D341Med (cell line): ENCODE data around the gene NOM1.
"Not testable (repeated sequence)": the region's sequence is repeated elsewhere in the genome, so short reads cannot be mapped to it uniquely, and the experiment has no call there.

ENCODE experiments used
- DNase-seq: peaks from one replicate; pipeline ENCODE4 v3.0.0; 2012; ENCODE audit warnings: low spot score

Gene NOM1

DNA sequence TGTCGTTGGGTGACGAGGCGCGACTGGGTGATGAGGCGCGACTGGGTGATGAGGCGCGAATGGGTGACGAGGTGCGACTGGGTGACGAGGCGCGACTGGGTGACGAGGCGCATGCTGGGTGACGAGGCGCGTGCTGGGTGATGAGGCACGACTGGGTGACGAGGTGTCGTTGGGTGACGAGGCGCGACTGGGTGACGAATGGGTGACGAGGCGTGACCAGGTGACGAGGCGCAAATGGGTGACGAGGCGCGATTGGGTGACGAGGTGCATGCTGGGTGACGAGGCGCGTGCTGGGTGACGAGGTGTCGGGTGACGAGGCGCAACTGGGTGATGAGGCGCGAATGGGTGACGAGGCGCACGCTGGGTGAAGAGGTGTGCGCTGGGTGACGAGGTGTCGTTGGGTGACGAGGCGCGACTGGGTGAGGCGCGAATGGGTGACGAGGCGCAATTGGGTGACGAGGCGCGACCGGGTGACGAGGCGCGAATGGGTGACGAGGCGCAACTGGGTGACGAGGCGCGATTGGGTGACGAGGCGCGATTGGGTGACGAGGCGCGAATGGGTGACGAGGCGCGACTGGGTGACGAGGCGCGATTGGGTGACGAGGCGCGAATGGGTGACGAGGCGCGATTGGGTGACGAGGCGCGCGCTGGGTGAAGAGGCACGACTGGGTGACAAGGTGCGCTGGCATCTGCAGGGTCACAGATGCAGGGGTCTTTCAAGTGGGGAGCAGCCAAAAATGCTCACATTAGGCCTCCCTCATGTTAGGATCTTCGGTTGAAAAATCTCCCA, 7.9 kb upstream of the NOM1 start:
- DNase-seq: no peak

DNA sequence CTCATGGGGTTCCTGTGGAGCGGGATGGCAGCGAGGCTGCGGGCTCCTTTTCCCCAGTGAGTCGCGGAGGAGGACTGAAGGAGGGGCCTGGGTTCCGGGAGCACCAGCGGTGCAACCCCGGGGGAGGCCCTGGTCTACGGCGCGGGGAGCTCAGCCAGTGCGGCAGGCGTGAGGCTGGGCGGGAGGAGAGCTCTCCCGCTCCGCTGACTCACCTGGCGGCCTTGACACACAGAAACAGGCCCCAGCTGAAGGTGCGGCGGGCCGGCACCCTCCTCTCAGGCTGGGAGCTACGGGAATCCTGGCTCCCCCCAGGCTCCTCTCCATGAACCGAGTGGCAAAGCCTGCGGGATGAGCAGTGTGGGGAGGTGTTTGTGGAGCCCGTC, 6.8 kb upstream of the NOM1 start:
- DNase-seq: no peak

DNA sequence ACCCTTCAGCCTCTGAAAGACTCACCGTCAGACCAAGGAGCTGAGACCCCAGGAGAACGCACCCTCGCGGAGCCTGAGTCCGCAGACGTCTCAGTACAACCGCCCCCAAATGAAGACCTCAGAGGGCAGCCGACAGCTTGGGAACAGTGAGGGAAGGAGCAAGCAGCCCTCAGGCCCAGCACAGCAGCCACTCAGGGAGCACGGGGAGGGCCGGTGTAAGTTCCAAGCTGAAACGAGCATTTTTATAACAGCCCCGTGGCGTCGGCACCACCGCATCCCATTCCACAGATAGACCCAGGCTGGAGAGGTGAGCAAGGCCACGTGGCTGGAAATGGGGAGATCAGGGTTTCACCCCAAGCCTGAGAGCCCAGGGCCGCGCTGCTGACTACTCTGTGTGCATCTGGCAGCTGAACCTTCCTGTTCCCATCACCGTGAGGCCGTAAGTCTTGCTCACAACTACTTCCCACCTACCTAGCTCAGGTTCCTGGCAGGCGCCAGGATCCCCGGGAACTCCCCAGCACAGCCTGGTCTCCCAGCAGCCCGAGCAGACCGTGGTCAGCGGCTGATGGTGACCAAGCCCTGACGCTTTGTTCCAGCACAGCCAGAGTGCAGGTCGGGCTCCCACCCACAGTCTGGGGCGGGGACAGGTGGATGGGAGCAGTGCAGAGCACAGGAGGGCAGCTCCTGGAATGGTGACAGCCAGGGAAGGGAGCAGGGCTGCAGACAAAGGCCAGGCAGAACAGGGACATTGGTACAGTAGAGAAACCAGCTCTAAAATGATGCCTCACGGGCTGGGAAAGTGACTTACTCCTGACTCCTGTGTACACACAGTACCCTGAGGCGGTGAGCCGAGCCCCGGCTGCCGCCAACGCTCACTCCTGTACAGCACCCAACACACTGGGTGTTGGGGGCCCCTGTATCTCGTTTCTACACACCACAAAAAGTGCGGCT, 6.1 kb upstream of the NOM1 start:
- DNase-seq: no peak

DNA sequence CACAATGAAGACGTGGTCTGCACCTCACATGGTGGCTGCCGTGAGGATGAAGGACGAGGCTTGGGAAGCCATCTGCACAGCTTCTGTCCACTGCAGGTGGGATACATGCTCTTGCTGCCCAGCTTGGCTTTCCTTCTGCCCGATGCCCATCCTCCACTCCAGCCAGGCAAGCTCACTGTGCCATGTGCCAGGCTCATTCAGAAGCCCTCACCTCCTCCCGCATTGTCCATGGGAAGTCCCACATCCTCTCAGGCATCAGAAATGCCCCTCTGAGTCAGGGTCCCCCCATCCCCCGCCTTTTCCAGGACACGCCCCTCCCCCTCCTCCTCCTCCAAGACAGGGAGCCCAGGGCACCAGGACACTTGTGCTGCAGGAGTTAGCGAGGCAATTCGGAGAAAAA, 4.6 kb upstream of the NOM1 start:
- DNase-seq: no peak

DNA sequence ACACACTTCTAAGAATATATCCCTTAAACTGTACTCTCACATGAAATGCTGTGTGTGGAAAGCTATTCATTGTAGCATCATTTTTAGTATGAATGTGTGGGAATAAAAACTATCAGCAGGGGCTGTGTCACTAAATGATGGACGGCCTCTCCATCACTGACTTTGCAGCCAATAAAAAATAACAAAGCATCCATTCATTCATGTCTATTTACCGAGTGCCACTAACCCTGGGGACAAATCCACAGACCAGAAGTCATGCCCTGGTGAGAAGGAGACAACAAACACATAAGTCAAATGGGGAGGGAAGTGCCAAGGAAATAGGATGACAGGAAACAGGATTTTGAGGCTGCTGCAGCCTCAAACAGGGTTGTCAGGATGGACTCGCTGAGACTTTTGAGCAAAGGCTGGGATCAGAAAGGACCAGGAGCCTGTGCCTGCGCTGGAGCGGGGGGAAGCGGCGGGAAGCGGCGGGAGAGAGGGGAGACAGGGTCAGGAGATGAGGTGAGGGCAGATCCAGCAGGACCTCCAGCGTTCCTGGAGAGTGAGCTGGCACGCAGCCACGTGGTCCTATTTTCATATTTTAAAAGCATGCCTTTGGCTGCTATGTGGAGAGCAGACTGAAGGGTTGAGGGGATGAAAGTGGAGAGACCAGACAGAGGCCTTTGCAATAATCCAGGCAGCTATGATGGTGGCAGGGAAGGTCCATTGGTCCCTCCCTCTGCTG, 2.2 kb upstream of the NOM1 start:
- no peak for DNase-seq

DNA sequence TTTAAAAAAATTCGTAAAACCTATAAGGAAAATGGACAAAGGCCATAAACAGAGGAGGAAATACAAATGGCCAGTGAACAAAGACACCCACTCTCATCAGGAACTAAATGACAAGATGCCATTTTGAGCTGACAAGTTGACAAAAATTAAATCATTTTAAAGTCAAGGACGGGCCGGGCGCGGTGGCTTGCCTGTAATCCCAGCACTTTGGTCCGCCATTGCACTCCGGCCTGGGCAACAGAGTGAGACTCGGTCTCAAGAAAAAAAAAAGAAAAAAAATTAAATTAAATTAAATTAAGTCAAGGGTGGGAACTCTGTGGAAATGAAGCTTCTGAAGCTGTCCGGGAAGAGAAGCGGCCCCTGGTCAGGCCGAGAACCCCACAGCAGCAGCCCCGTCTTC, 1.2 kb upstream of the NOM1 start:
- DNase-seq: no peak

DNA sequence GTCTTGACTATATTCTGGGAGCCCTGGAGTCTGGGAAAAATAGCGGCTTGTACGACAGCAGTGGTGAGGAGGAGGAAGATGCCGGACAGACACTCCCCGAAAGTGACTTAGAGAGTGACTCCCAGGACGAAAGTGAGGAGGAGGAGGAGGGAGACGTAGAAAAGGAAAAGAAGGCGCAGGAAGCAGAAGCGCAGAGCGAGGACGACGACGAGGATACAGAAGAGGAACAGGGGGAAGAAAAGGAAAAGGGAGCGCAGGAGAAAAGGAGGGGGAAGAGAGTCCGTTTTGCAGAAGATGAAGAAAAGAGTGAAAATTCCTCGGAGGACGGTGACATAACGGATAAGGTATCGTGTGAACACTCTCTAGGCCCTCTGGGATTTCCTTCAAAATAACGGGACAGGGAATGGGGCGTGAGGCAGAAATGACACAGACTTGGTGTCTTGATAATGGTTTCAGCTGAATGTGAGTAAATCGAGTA, 908 bp downstream of the NOM1 start:
- no peak for DNase-seq

DNA sequence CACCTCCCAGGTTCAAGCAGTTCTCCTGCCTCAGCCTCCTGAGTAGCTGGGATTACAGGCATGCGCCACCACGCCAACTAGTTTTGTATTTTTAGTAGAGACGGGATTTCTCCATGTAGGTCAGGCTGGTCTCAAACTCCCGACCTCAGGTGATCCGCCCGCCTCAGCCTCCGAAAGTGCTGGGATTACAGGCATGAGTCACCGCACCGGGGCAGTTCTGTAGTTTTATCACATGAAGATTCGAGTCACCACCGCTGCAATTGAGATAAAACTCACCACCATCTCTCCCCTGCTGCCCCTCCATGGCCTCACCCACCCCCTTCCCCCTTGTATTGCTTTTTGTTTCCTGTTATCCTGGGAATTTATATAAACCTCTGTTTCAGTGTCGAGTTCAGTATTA, 3.7 kb downstream of the NOM1 start:
- not testable (repeated sequence) for DNase-seq

DNA sequence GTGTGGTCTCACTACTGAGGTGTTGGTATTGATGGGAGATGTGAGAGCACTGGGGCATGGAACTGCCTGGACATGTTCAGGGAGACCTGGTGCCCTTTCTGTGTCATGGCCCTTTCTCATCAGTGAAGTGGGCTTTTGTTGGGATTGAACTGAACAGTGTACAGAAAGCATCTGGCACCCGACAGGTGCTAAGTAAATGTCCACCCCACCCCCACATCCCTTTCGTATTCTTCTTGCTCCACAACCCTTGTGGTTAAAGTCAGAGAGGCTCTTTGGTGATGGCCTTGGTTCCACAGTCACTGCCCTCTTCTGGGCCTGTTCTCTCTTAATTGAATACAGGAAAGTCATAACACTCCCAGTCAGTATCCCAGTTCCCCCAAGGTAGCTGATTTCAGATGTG, 5.4 kb downstream of the NOM1 start:
- DNase-seq: no peak

DNA sequence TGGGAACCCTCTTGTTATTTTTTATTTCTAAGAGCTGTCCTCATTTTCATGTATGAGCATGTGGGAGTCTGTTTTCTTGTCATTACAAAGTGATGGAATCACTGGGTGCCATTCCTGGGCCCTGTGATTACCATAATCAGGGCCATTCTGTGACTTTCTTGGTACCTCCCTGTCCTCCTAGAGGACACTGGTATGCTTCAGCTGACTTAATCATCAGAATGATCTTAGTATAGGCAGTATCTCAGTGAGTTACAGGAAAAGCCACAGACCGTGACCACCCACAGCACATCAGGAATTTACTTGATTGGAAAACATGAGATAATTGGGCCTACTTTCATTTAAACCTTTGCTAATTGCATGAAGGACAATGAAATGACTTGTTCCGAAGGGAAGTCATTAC, 7.2 kb downstream of the NOM1 start:
- DNase-seq: no peak

DNA sequence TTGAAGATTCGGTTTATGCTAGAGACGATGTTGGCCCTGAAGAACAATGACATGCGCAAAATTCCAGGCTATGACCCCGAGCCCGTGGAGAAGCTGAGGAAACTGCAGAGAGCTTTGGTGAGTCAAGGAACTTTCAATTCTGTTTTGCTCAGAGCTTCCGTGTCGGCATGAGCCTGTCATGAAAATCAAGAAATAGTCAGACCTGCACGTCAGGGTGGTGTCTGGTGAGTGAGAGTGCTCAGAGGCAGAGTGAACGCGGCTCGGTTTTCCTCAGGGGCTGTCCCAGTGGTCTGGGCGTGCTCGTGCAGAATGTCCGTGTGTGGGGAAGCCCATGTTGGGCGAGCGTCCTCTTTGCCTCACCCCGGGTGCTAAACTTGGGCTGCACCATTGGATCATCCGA, 12.6 kb downstream of the NOM1 start:
- DNase-seq: no peak

DNA sequence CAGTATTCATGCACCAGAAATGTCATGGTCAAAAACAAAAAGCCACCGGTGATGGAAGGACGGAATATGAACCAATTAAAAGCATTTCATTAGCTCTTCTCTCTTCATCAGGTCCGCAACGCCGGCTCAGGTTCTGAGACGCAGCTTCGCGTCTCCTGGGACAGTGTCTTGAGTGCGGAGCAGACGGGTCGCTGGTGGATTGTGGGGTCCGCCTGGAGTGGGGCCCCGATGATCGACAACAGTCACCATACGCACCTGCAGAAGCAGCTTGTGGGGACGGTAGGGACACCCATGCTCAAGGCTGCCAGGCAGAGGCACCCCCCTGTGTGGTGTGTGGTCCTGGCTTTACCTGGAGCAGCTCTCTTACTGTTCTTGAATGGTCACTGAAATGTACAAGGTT, 13.4 kb downstream of the NOM1 start:
- DNase-seq: no peak

DNA sequence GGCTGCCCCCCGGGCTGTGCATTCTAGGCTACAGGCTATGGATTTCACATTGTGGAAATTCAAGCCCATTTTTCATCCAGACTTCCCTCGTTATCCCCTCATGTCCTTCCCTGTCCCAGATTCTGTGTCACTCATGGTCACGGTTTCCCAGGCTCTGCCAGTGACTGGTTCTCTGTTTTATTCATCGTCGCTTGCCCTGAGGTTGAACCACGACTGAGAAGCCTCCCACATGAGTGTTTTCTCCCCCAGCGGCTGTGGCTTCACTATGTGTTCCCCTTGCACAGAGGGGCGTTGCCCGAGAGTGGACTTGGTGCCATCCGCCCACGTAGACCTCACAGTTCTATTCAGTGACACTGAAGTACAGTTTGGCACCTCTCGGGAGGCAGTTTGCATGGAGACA, 14.0 kb downstream of the NOM1 start:
- no peak for DNase-seq

DNA sequence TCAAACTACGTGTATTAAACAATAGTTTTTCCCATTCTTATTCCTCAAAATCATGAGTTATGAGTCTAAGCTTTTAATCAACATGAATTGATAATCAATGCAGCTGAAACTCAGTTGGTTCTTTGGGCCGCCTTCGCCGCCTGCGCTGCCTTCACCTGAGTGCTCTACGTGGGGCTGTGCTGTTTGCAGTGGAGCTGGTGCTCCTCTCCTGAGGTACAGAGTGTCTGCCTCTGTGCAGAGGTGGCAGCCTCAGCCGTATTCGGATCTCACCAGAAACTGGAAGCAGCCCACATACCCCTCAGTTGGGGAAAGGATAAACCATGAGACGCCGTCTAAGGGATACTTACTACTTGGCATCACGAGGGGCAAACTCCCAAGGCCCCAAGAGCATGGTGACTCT, 15.5 kb downstream of the NOM1 start:
- no peak for DNase-seq

DNA sequence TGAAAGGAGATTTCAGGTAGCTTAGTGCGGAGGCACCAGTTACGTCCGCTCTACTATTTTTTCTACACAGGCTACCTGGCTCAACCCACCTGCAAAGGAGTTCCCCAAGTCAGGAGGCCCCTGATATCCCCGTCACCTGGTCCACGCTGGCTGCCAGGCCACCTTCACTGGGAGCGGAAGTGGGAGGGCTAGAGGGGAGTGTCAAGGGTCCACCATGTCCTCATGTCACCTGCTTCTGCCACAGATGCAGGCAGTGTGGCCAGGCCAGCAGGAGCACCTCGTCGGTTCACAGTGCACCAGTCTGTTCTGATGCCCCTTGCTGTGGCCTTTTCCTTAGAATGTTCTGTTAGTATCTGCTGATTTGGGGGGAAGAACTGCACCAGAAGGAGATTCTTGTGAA, 16.9 kb downstream of the NOM1 start:
- no peak for DNase-seq

DNA sequence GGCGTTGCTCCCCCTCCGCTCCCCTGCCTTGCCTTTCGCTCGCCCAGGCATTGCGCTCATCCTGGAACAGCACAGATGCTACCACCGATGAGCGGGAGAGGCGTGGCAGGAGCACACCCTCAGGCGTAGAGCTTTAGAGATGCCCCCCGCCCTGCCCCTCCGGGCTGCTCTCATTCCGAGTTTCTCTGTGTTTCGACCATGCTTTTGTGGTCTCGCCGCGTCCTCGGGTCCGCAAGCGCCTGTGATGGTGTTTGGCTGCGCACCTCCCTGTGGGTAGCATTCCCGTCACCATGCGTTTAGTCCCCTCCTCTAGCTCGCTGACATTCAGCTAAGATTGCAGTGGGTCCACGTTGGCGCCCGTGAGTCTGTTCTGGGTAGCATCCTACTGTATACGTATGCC, 18.7 kb downstream of the NOM1 start:
- no peak for DNase-seq

DNA sequence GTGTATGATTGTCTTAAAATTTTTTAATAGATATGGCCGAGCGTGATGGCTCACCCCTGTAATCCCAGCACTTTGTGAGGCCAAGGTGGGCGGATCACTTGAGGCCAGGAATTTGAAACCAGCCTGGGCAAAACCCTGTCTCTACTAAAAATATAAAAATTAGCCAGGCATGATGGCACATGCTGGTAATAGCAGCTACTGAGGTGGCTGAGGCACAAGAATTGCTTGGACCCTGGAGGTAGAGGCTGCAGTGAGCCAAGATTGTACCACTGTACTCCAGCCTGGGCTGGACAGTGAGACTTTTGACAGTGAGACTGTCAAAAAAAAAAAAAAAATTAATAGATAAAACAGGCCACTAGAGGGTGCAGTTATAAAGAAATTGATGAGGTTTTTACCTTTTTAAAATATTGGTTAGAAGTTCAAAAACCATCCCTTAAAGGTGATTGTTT, 20.5 kb downstream of the NOM1 start:
- no peak for DNase-seq

DNA sequence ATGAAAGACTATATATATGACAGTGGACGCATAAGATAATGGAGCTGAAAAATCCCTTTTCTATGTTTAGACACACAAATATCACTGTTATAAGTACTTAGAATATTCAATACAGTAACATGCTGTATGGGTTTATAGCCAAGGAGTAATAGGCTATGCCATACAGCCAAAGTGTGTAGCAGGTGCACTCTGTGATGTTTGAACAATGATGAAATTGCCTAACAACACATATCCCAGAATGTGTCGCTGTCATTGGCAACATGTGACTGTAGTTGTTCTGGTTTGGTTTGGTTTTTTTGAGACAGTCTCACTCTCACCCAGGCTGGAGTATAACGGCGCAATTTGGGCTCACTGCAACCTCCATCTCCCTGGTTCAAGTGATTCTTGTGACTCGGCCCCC, 26.1 kb downstream of the NOM1 start:
- DNase-seq: no peak

DNA sequence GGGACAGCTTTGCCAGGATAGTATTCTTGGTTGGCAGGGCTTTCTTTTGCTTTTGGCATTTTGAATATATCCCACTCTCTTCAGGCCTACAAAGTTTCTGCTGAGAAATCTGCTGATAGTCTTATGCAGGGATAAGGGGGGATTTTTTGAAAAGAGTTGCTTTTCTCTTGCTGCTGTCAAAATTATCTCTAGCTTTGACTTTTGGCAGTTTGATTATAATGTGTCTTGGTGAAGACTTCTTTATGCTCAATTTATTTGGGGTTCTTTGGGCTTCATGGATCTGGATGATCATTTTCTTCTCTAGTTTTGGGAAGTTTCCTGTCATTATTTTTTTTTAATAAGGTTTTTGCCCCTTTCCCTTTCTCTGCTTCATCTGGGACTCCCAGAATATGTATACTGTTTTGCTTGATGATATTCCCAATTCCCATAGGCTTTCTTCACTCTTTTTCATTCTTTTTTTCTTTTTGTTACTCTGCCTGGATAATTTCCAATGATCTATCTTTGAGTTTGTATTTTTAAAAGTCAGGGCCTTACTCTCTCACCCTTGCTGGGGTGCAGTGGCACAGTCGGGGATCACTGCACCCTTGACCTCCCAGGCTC, 29.6 kb downstream of the NOM1 start:
- no peak for DNase-seq

DNA sequence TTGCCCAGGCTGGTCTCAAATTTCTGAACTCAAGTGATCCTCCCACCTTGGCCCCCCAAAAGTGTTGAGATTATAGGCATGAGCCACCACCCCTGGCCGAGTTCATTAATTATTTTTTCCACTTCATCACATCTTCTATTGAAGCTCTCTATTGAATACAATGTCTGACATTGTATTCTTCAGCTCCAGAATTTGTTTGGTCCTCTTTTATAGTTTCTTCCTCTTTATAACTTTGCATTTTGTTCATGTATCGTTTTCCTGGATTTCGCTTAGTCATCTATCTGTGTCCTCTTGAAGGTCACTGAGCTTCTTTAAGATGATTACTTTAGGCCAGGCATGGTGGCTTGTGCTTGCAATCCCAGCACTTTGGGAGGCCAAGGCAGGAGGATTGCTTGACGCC, 30.2 kb downstream of the NOM1 start:
- DNase-seq: no peak

DNA sequence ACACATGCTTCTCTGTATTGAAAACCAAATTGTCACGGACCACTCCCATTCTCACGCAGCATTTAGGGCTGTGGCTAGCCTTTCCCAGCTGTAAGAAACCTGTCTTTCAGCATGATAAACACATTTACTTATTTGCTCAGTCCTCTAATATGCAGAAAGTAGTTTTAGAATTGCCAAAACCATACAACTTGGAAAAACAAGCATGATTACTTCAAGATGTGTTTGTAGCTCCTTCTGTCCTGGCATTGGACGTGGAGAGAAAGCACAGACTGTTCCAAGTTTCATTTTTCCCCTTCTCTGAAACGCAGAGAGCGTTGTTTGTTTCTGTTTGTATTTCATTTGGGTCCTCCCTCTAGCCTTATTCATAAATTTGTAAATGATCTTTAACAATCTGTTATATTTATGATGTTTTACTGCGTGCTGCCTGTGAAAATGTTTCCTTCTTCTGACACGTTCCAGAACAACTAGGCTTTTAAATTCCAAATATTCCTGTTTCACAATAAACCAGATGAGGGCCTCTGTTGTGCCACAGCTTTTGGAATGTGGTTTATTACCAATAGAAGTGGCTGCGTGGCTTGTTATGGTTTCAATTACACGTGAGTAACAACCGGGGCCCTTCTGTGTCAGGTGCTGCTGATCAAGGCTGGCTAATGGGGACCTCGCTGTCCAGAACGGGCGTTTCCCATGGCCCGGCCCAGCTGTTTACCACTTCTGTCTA, 34.8 kb downstream of the NOM1 start:
- DNase-seq: no peak
